Prostate gland (tissue), 2 donors: Measurements from ENCODE around the gene ZNF780A. TPM values are rescaled to one million over a fixed set of nuclear protein-coding genes. Genes with fewer than 3 reads are reported as not detected.

Experiments
- DNase-seq: peaks from one replicate; pipeline ENCODE4 v3.0.0-alpha.2; 2019; ENCODE audit warnings: low spot score
- H3K27ac ChIP-seq, 2 donors: fragments of 200-600 bp; sonication (generic); 2 replicates each; pipeline ENCODE4 v1.5.1; 2017 to 2019
- H3K27me3 ChIP-seq: fragments of 200-600 bp; sonication (generic); replicated peaks from 2 replicates; pipeline ENCODE4 v1.5.1; 2019; ENCODE audit not compliant: insufficient read depth
- H3K36me3 ChIP-seq, 2 donors: fragments of 200-600 bp; sonication (generic); 1 replicate in 1 of 2; 2 replicates in 1 of 2; pipeline versions ENCODE4 v1.5.1 to v1.8.1; 2017 to 2019
- H3K4me1 ChIP-seq: fragments of 200-600 bp; sonication (generic); replicated peaks from 2 replicates; pipeline ENCODE4 v1.5.1; 2019
- H3K4me3 ChIP-seq, 2 donors: fragments of 200-600 bp; sonication (generic); 2 replicates each; pipeline ENCODE4 v1.5.1; 2017 to 2019
- H3K9me3 ChIP-seq: fragments of 200-600 bp; sonication (generic); 2 replicates; pipeline ENCODE4 v1.5.1; 2017
- POLR2A ChIP-seq: fragments of 450-650 bp; IDR thresholded peaks from one replicate; pipeline ENCODE4 v1.6.1; 2016; ENCODE audit warnings: antibody characterized with exemption, mild to moderate bottlenecking
- POLR2AphosphoS5 ChIP-seq: sonication (generic); formaldehyde crosslinking; IDR thresholded peaks from one replicate; pipeline ENCODE4 v1.6.1; 2017; ENCODE audit warnings: antibody characterized with exemption
- WGBS: methylation state at CpG from one replicate; pipeline ENCODE4 v1.1.5; 2018; 5-methylcytosine and 5-hydroxymethylcytosine counted together
- intact Hi-C: fragments of 100-400 bp; cut with DNase I; formaldehyde crosslinking; loops from one replicate; pipeline ENCODE4 v1.14.2; 2022
- total RNA-seq, 2 donors: library from RNA; depleted of rRNA; stranded (reverse); fragments of >200 nt; gene quantifications; one replicate each; pipeline ENCODE4 v1.1.0, GENCODE V29; 2016
- TF ChIP-seq, protein P1 (sequence below), 4 experiments: fragments of 200-600 bp in 2 of 4; fragments of 450-650 bp in 2 of 4; sonication (generic) in 2 of 4; IDR thresholded peaks; 1 replicate in 3 of 4; 2 replicates in 1 of 4; pipeline ENCODE4 v1.5.1; 2016 to 2019; ENCODE audit warnings: antibody characterized with exemption in 4 of 4, mild to moderate bottlenecking in 2 of 4, moderate library complexity in 2 of 4

Gene ZNF780A
- total RNA-seq, 2 donors from 2014 or later: 18.4 to 23.4 TPM

DNA sequence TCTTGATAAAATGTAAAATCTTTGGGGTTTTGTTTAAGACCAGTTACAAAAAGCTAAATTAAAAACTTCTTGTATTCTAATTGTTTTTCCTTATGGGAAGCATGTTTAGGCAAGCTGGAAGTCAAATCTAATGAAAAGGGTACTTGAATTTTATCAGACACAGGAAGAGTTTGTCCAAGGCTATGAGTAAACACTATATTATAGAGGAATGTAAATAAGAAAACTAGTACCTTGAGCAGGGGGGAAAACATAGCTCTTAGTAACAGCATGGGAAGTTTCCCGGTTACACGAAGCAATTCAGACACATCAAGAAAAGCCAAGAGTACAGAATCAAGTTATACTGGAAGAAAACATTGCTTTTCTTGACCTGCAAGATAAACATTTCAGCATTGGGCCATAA lies 19.8 kb upstream of the ZNF780A start:
- Histone ChIP-seq H3K27me3 (no peaks in the 10 kb centered on the region), H3K36me3 (no peaks in the 10 kb centered on the region), H3K27ac (no peak overlapping the region), H3K4me3 (no peak overlapping the region), H3K9me3 (no peaks in the 10 kb centered on the region), H3K4me1 (no peaks in the 10 kb centered on the region)
- WGBS: 31% methylated on average over 2 of the region's 2 CpGs
- DNase-seq: no peak
- TF ChIP-seq POLR2AphosphoS5 (no peak), POLR2A (no peak)
- TF ChIP-seq, protein P1, sequence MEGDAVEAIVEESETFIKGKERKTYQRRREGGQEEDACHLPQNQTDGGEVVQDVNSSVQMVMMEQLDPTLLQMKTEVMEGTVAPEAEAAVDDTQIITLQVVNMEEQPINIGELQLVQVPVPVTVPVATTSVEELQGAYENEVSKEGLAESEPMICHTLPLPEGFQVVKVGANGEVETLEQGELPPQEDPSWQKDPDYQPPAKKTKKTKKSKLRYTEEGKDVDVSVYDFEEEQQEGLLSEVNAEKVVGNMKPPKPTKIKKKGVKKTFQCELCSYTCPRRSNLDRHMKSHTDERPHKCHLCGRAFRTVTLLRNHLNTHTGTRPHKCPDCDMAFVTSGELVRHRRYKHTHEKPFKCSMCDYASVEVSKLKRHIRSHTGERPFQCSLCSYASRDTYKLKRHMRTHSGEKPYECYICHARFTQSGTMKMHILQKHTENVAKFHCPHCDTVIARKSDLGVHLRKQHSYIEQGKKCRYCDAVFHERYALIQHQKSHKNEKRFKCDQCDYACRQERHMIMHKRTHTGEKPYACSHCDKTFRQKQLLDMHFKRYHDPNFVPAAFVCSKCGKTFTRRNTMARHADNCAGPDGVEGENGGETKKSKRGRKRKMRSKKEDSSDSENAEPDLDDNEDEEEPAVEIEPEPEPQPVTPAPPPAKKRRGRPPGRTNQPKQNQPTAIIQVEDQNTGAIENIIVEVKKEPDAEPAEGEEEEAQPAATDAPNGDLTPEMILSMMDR (IDR thresholded peaks at IDR 0.05): no peak
- intact Hi-C loops: no loop called here

DNA sequence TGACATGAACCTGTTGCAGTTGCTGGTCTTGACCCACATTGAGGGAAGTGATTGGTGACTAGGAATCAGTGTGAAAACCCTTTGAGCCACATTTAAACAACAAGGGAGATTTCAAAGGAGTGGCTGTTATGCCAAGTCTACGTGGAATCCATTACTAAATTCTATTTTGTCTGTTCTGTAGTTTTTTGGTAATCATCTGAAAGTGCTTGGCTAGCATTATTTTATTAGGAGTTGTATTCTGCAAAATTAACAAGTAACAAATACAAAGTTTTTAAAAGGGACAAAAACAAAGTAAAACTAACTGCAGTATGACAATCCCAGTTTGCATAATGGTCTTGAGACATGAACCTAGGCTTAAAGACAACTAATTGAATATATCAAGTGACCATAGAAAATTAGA lies 14.0 kb upstream of the ZNF780A start:
- intact Hi-C loops: no loop called here
- Histone ChIP-seq H3K27me3 (no peaks in the 10 kb centered on the region), H3K4me3 (no peak overlapping the region), H3K36me3 (no peaks in the 10 kb centered on the region), H3K4me1 (no peaks in the 10 kb centered on the region), H3K27ac (no peak overlapping the region), H3K9me3 (no peaks in the 10 kb centered on the region)
- no peak for DNase-seq
- TF ChIP-seq, protein P1 (IDR thresholded peaks at IDR 0.05): no peak
- TF ChIP-seq POLR2AphosphoS5 (no peak), POLR2A (no peak)
- WGBS: 67% methylated on average over 1 of the region's 1 CpG

DNA sequence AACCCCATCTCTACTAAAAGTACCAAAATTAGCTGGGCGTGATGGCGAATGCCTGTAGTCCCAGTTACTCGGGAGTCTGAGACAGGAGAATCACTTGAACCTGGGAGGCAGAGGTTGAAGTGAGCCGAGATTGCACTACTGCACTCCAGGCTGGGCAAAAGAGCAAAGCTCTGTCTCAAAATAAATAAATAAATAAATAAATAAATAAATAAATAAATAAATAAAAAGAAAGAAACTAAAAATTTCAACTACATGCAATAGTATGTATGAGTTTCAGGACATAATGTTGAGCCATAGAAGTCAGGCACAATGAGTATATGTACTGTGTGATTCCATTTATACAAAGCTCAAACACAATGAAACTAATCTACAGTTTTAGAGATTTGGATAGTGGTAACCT lies 12.9 kb upstream of the ZNF780A start:
- H3K9me3 ChIP-seq: no peaks in the 10 kb centered on the region
- intact Hi-C loops: no loop called here
- H3K27me3 ChIP-seq: no peaks in the 10 kb centered on the region
- H3K36me3 ChIP-seq: no peaks in the 10 kb centered on the region
- TF ChIP-seq POLR2AphosphoS5 (no peak), POLR2A (no peak)
- TF ChIP-seq, protein P1 (IDR thresholded peaks at IDR 0.05): no peak
- no peak overlapping the region for H3K4me3 ChIP-seq
- WGBS: 87% methylated on average over 4 of the region's 4 CpGs
- DNase-seq: no peak
- H3K27ac ChIP-seq: no peak overlapping the region
- H3K4me1 ChIP-seq: no peaks in the 10 kb centered on the region

DNA sequence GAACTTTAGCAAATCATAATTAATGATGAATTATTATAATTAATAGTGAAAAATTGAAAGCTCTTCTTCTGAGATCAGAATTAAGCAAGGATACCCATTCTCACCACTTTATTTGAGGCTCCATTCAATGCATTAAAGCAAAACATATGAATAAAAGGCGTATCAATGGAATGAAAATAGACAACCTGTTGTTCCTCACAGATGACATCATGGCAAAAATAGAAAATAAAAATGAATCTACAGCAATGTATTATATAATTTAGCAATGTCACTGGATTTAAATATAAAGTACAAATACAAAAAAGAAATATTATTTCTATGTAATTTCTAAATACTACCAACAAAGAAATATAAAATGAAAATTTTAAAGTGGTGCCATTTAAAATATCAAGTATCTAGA lies 11.1 kb upstream of the ZNF780A start:
- H3K9me3 ChIP-seq: no peaks in the 10 kb centered on the region
- H3K27me3 ChIP-seq: no peaks in the 10 kb centered on the region
- H3K4me1 ChIP-seq: no peaks in the 10 kb centered on the region
- no peak for DNase-seq
- intact Hi-C loops: no loop called here
- TF ChIP-seq, protein P1 (IDR thresholded peaks at IDR 0.05): no peak
- no peak for TF ChIP-seq POLR2A
- no peak for TF ChIP-seq POLR2AphosphoS5
- WGBS: 75% methylated on average over 1 of the region's 1 CpG
- H3K36me3 ChIP-seq: no peaks in the 10 kb centered on the region
- H3K4me3 ChIP-seq: no peak overlapping the region
- H3K27ac ChIP-seq: no peak overlapping the region

DNA sequence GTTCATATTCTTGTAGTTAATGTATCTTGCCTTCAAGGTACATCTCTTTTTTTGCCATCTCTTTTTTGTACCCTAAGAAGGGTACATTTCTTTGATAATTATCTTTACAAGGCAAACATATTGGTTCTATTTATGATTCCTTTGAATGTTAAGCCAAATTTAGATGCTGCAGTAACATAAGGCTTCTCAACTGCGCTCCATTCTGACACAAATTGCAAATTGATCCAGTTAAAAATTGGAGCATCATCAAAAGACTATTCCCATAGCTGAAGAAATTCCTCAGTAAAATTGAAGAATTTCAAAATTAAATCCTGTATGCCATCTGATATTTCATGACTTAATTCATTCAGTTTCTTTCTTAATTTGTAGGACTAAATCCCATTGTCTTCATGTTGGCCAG lies 2.7 kb upstream of the ZNF780A start:
- 76% methylated on average over 1 of the region's 1 CpG for WGBS
- TF ChIP-seq POLR2A (no peak), POLR2AphosphoS5 (no peak)
- TF ChIP-seq, protein P1 (IDR thresholded peaks at IDR 0.05): no peak
- H3K4me3 ChIP-seq: no peak overlapping the region
- no peaks in the 10 kb centered on the region for H3K4me1 ChIP-seq
- no peak for DNase-seq
- H3K27ac ChIP-seq: no peak overlapping the region
- intact Hi-C loops: no loop called here
- no peaks in the 10 kb centered on the region for H3K9me3 ChIP-seq
- H3K27me3 ChIP-seq: no peaks in the 10 kb centered on the region
- no peaks in the 10 kb centered on the region for H3K36me3 ChIP-seq
